Endothelial cell (in vitro differentiated cells): ENCODE results near the gene ZC3H10. TPM values are rescaled to one million over a fixed set of nuclear protein-coding genes. Genes with fewer than 3 reads are reported as not detected.
"Not testable (repeated sequence)": the region's sequence is repeated elsewhere in the genome, so short reads cannot be mapped to it uniquely, and the experiment has no call there.

ENCODE experiments used
- DNase-seq: peaks from one replicate; pipeline ENCODE4 v3.0.0; 2021; ENCODE audit warnings: low spot score
- H3K27ac Mint-ChIP-seq: one replicate; pipeline ENCODE4 v1.8.0; 2021; ENCODE audit warnings: mixed read lengths, inconsistent platforms; ENCODE audit not compliant: unreplicated experiment
- H3K27me3 Mint-ChIP-seq: one replicate; pipeline ENCODE4 v1.8.0; 2021; ENCODE audit warnings: mild to moderate bottlenecking, moderate library complexity, mixed read lengths, inconsistent platforms; ENCODE audit not compliant: unreplicated experiment
- H3K36me3 Mint-ChIP-seq: one replicate; pipeline ENCODE4 v1.8.0; 2021; ENCODE audit warnings: mild to moderate bottlenecking, low read depth, mixed read lengths, inconsistent platforms; ENCODE audit not compliant: unreplicated experiment
- H3K4me1 Mint-ChIP-seq: one replicate; pipeline ENCODE4 v1.8.0; 2021; ENCODE audit warnings: mild to moderate bottlenecking, mixed read lengths, inconsistent platforms; ENCODE audit not compliant: unreplicated experiment
- H3K4me3 Mint-ChIP-seq: one replicate; pipeline ENCODE4 v1.8.0; 2021; ENCODE audit warnings: mild to moderate bottlenecking, mixed read lengths, inconsistent platforms; ENCODE audit not compliant: unreplicated experiment
- H3K9me3 Mint-ChIP-seq: one replicate; pipeline ENCODE4 v1.8.0; 2021; ENCODE audit warnings: mixed read lengths, inconsistent platforms; ENCODE audit not compliant: unreplicated experiment
- CTCF ChIP-seq: fragments of 200-600 bp; sonication (generic); IDR thresholded peaks from one replicate; pipeline ENCODE4 v1.5.0; 2021; ENCODE audit warnings: antibody characterized with exemption; ENCODE audit not compliant: unreplicated experiment
- long read RNA-seq: library from polyadenylated mRNA; unstranded; transcript quantifications from one replicate; pipeline ENCODE4 v2.0.0, GENCODE V29; 2020; ENCODE audit not compliant: unreplicated experiment
- total RNA-seq: library from RNA; stranded (reverse); fragmentation: NEBNext Ultra II Directional; extraction: Animal tissue kit (Norgen Biotek cat#: 25700); gene quantifications from one replicate; pipeline ENCODE4 v1.2.1, GENCODE V29; 2021; ENCODE audit not compliant: unreplicated experiment

The ZC3H10 gene
- total RNA-seq, result 10.4 TPM
- long read RNA-seq, full-length matches to known transcripts, result 8 of 8 reads
- long read RNA-seq, partial matches to known transcripts, result 0 of 8 reads
- long read RNA-seq, other reads (novel, unspliced or antisense), result 0 of 8 reads

- peak within 1 kb of the TSS; percentile 100 for H3K27ac Mint-ChIP-seq
- no peak for TF ChIP-seq CTCF
- H3K27me3 Mint-ChIP-seq, result peaks cover 25% of the 10 kb centered on the region
- peak within 1 kb of the TSS; percentile 99 for H3K4me3 Mint-ChIP-seq
- peak; percentile 94 for DNase-seq
- no peaks in the 10 kb centered on the region for H3K9me3 Mint-ChIP-seq
- H3K36me3 Mint-ChIP-seq, result peaks cover 57% of the 10 kb centered on the region
- H3K4me1 Mint-ChIP-seq, result peaks cover 40% of the 10 kb centered on the region
Measured at GRCh38 chr12:56117778-56118687, at the start of gene ZC3H10. ZC3H10 (plus strand) TSS chr12:56118266; CDS start chr12:56120563, 2,297 bp downstream.

GRCh38 chr12:56071648-56072047 is 46.4 kb upstream of the ZC3H10 start:
- H3K4me3 Mint-ChIP-seq, result peak overlapping the region; percentile 47
- H3K9me3 Mint-ChIP-seq, result no peaks in the 10 kb centered on the region
- TF ChIP-seq CTCF, result no peak
- H3K27ac Mint-ChIP-seq, result no peak overlapping the region
- H3K36me3 Mint-ChIP-seq, result no peaks in the 10 kb centered on the region
- no peaks in the 10 kb centered on the region for H3K4me1 Mint-ChIP-seq
- DNase-seq, result no peak
- peaks cover 4% of the 10 kb centered on the region for H3K27me3 Mint-ChIP-seq

GRCh38 chr12:56074396-56074795 is 43.7 kb upstream of the ZC3H10 start:
- Mint-ChIP-seq H3K4me3 (no peak overlapping the region), H3K36me3 (no peaks in the 10 kb centered on the region)

GRCh38 chr12:56077966-56078365 is 40.1 kb upstream of the ZC3H10 start:
- not testable (repeated sequence) for DNase-seq, H3K36me3 Mint-ChIP-seq

More at GRCh38 chr12:56074396-56074795, 43.7 kb upstream of the ZC3H10 start:
- no peak overlapping the region for H3K27ac Mint-ChIP-seq
- no peak for DNase-seq
- H3K9me3 Mint-ChIP-seq, result no peaks in the 10 kb centered on the region
- H3K27me3 Mint-ChIP-seq, result peaks cover 4% of the 10 kb centered on the region
- no peak for TF ChIP-seq CTCF
- peaks cover 3% of the 10 kb centered on the region for H3K4me1 Mint-ChIP-seq

GRCh38 chr12:56078427-56078826 is 39.6 kb upstream of the ZC3H10 start:
- peak overlapping the region; percentile 70 for H3K27ac Mint-ChIP-seq
- peaks cover 5% of the 10 kb centered on the region for H3K27me3 Mint-ChIP-seq
- no peak for DNase-seq
- no peaks in the 10 kb centered on the region for H3K36me3 Mint-ChIP-seq
- no peak for TF ChIP-seq CTCF
- no peaks in the 10 kb centered on the region for H3K9me3 Mint-ChIP-seq
- H3K4me3 Mint-ChIP-seq, result peak overlapping the region; percentile 73
- H3K4me1 Mint-ChIP-seq, result peaks cover 13% of the 10 kb centered on the region

More at GRCh38 chr12:56077966-56078365, 40.1 kb upstream of the ZC3H10 start:
- H3K27ac Mint-ChIP-seq, H3K27me3 Mint-ChIP-seq, H3K4me3 Mint-ChIP-seq, H3K9me3 Mint-ChIP-seq: not testable (repeated sequence)
- H3K4me1 Mint-ChIP-seq, result peaks cover 13% of the 10 kb centered on the region
